ENCODE measurements around the gene NEIL3. TPM values are rescaled to one million over a fixed set of nuclear protein-coding genes. Genes with fewer than 3 reads are reported as not detected.
"Not testable (repeated sequence)": the region's sequence is repeated elsewhere in the genome, so short reads cannot be mapped to it uniquely, and the experiment has no call there.

NEIL3 gene
- polyA plus RNA-seq, 1 donor (not counting 4 experiments of a cell fraction or from before 2014, with no cell fraction given), result 7.6 TPM

- FAIRE-seq (no peak), DNase-seq (ENCODE audit: low read depth, low spot score) (no peak)
- Histone ChIP-seq H3K4me1 (ENCODE audit: control insufficient read depth, extremely low read depth, insufficient read depth, low read length) (peaks cover 5% of the 10 kb centered on the region), H4K20me1 (ENCODE audit: control insufficient read depth, extremely low read depth, insufficient read depth, low read length) (no peaks in the 10 kb centered on the region), H3K27me3 (ENCODE audit: control insufficient read depth, extremely low read depth, insufficient read depth, low read length) (no peaks in the 10 kb centered on the region), H3K27ac (ENCODE audit: control insufficient read depth, insufficient read depth, low read length) (no peak overlapping the region), H3K4me3 (ENCODE audit: control insufficient read depth in 2 of 3, extremely low read depth in 1 of 3, insufficient read depth in 2 of 3, low read depth in 1 of 3, low read length in 3 of 3) (no peak overlapping the region), H3K36me3 (ENCODE audit: control insufficient read depth in 2 of 2, extremely low read depth in 1 of 2, insufficient read depth in 2 of 2, low read length in 2 of 2) (no peaks in the 10 kb centered on the region), H3K9ac (ENCODE audit: control insufficient read depth, extremely low read depth, insufficient read depth, low read length) (no peak overlapping the region), H3K4me2 (ENCODE audit: control insufficient read depth, extremely low read depth, insufficient read depth, low read depth, low read length) (no peak overlapping the region), H3K9me1 (ENCODE audit: control insufficient read depth, extremely low read depth, insufficient read depth, low read length) (no peaks in the 10 kb centered on the region), H3K79me2 (ENCODE audit: control insufficient read depth, insufficient read depth, low read length) (no peaks in the 10 kb centered on the region), H2AFZ (ENCODE audit: control insufficient read depth, low read length) (no peak overlapping the region), H3K9me3 (ENCODE audit: control insufficient read depth, low read depth, low read length) (no peaks in the 10 kb centered on the region)
- dilution Hi-C loops (cut with MboI; ENCODE audit: extremely low pct_ligation_motif_present, low sequenced_read_pairs), result no loop called here
- TF ChIP-seq CTCF (optimal IDR thresholded peaks at IDR 0.05 in 1 of 3, IDR thresholded peaks at IDR 0.05 in 1 of 3, conservative IDR thresholded peaks at IDR 0.05 in 1 of 3; ENCODE audit: extremely low read depth in 1 of 3, insufficient read depth in 2 of 3, low read length in 3 of 3), result no peak
- no peak for TF ChIP-seq EZH2 (IDR thresholded peaks at IDR 0.05; ENCODE audit: low read length)
Measured at GRCh38 chr4:177302371-177303100, 7.1 kb upstream of the NEIL3 start.

GRCh38 chr4:177304094-177304493 is 5.6 kb upstream of the NEIL3 start:
- H3K4me3 ChIP-seq (ENCODE audit: control insufficient read depth in 2 of 3, extremely low read depth in 1 of 3, insufficient read depth in 2 of 3, low read depth in 1 of 3, low read length in 3 of 3), result no peak overlapping the region
- no peak for TF ChIP-seq CTCF (optimal IDR thresholded peaks at IDR 0.05 in 1 of 3, IDR thresholded peaks at IDR 0.05 in 1 of 3, conservative IDR thresholded peaks at IDR 0.05 in 1 of 3; ENCODE audit: extremely low read depth in 1 of 3, insufficient read depth in 2 of 3, low read length in 3 of 3)
- no peak for TF ChIP-seq EZH2 (IDR thresholded peaks at IDR 0.05; ENCODE audit: low read length)
- no peaks in the 10 kb centered on the region for H3K9me1 ChIP-seq (ENCODE audit: control insufficient read depth, extremely low read depth, insufficient read depth, low read length)
- no peaks in the 10 kb centered on the region for H4K20me1 ChIP-seq (ENCODE audit: control insufficient read depth, extremely low read depth, insufficient read depth, low read length)
- no peaks in the 10 kb centered on the region for H3K9me3 ChIP-seq (ENCODE audit: control insufficient read depth, low read depth, low read length)
- DNase-seq (ENCODE audit: low read depth, low spot score) (no peak), FAIRE-seq (no peak)
- H3K4me1 ChIP-seq (ENCODE audit: control insufficient read depth, extremely low read depth, insufficient read depth, low read length), result peaks cover 17% of the 10 kb centered on the region
- H3K27me3 ChIP-seq (ENCODE audit: control insufficient read depth, extremely low read depth, insufficient read depth, low read length), result no peaks in the 10 kb centered on the region
- no peak overlapping the region for H3K4me2 ChIP-seq (ENCODE audit: control insufficient read depth, extremely low read depth, insufficient read depth, low read depth, low read length)
- dilution Hi-C loops (cut with MboI; ENCODE audit: extremely low pct_ligation_motif_present, low sequenced_read_pairs), result no loop called here
- no peak overlapping the region for H2AFZ ChIP-seq (ENCODE audit: control insufficient read depth, low read length)
- no peaks in the 10 kb centered on the region for H3K79me2 ChIP-seq (ENCODE audit: control insufficient read depth, insufficient read depth, low read length)
- H3K36me3 ChIP-seq (ENCODE audit: control insufficient read depth in 2 of 2, extremely low read depth in 1 of 2, insufficient read depth in 2 of 2, low read length in 2 of 2), result no peaks in the 10 kb centered on the region
- no peak overlapping the region for H3K9ac ChIP-seq (ENCODE audit: control insufficient read depth, extremely low read depth, insufficient read depth, low read length)
- no peak overlapping the region for H3K27ac ChIP-seq (ENCODE audit: control insufficient read depth, insufficient read depth, low read length)

- H3K9me3 ChIP-seq (ENCODE audit: control insufficient read depth, low read depth, low read length); H2AFZ ChIP-seq (ENCODE audit: control insufficient read depth, low read length); H3K27ac ChIP-seq (ENCODE audit: control insufficient read depth, insufficient read depth, low read length); H3K9me1 ChIP-seq (ENCODE audit: control insufficient read depth, extremely low read depth, insufficient read depth, low read length); dilution Hi-C loops (cut with MboI; ENCODE audit: extremely low pct_ligation_motif_present, low sequenced_read_pairs); H4K20me1 ChIP-seq (ENCODE audit: control insufficient read depth, extremely low read depth, insufficient read depth, low read length); H3K9ac ChIP-seq (ENCODE audit: control insufficient read depth, extremely low read depth, insufficient read depth, low read length); DNase-seq (ENCODE audit: low read depth, low spot score); H3K36me3 ChIP-seq (ENCODE audit: control insufficient read depth in 2 of 2, extremely low read depth in 1 of 2, insufficient read depth in 2 of 2, low read length in 2 of 2); H3K27me3 ChIP-seq (ENCODE audit: control insufficient read depth, extremely low read depth, insufficient read depth, low read length); H3K4me2 ChIP-seq (ENCODE audit: control insufficient read depth, extremely low read depth, insufficient read depth, low read depth, low read length); FAIRE-seq; H3K4me3 ChIP-seq (ENCODE audit: control insufficient read depth in 2 of 3, extremely low read depth in 1 of 3, insufficient read depth in 2 of 3, low read depth in 1 of 3, low read length in 3 of 3); H3K79me2 ChIP-seq (ENCODE audit: control insufficient read depth, insufficient read depth, low read length): not testable (repeated sequence)
- H3K4me1 ChIP-seq (ENCODE audit: control insufficient read depth, extremely low read depth, insufficient read depth, low read length), result peaks cover 20% of the 10 kb centered on the region
Measured at GRCh38 chr4:177304864-177305263, 4.8 kb upstream of the NEIL3 start.

All from keratinocyte (primary cell).